ENCODE measurements around the gene ZC3H7B.
"Not testable (repeated sequence)": the region's sequence is repeated elsewhere in the genome, so short reads cannot be mapped to it uniquely, and the experiment has no call there.

ZC3H7B gene

GRCh38 chr22:41285820-41286638 lies 15.3 kb upstream of the ZC3H7B start, which contains the start of gene RANGAP1:
Gene RANGAP1 (minus strand): TSS chr22:41286187. CDS start chr22:41281044, 5,143 bp downstream.
- peak; percentile 90 to 97 (median 93) for DNase-seq (ENCODE audit: low read depth in 2 of 3, low spot score in 2 of 3)

GRCh38 chr22:41286639-41287091 lies 14.7 kb upstream of the ZC3H7B start:
- DNase-seq (ENCODE audit: low read depth in 2 of 3, low spot score in 2 of 3) = no peak

GRCh38 chr22:41288245-41288946 lies 12.9 kb upstream of the ZC3H7B start:
- no peak for DNase-seq (ENCODE audit: low read depth in 2 of 3, low spot score in 2 of 3)

GRCh38 chr22:41289671-41290070 lies 11.7 kb upstream of the ZC3H7B start:
- no peak for DNase-seq (ENCODE audit: low read depth in 2 of 3, low spot score in 2 of 3)

GRCh38 chr22:41290262-41291221 lies 10.8 kb upstream of the ZC3H7B start:
- DNase-seq (ENCODE audit: low read depth in 2 of 3, low spot score in 2 of 3) = no peak

GRCh38 chr22:41294816-41295215 lies 6.5 kb upstream of the ZC3H7B start:
- DNase-seq (ENCODE audit: low read depth in 2 of 3, low spot score in 2 of 3) = not testable (repeated sequence)

- no peak for DNase-seq (ENCODE audit: low read depth in 2 of 3, low spot score in 2 of 3)
Observed at GRCh38 chr22:41296826-41297667, 4.3 kb upstream of the ZC3H7B start.

- no peak for DNase-seq (ENCODE audit: low read depth in 2 of 3, low spot score in 2 of 3)
Observed at GRCh38 chr22:41300661-41301060, 664 bp upstream of the ZC3H7B start.

GRCh38 chr22:41302021-41302767 lies 869 bp downstream of the ZC3H7B start:
- DNase-seq (ENCODE audit: low read depth in 2 of 3, low spot score in 2 of 3) = no peak

- no peak for DNase-seq (ENCODE audit: low read depth in 2 of 3, low spot score in 2 of 3)
Observed at GRCh38 chr22:41302811-41303210, 1.5 kb downstream of the ZC3H7B start.

GRCh38 chr22:41305646-41306045 lies 4.3 kb downstream of the ZC3H7B start:
- DNase-seq (ENCODE audit: low read depth in 2 of 3, low spot score in 2 of 3) = no peak

- DNase-seq (ENCODE audit: low read depth in 2 of 3, low spot score in 2 of 3) = no peak
Observed at GRCh38 chr22:41308054-41308453, 6.7 kb downstream of the ZC3H7B start.

GRCh38 chr22:41308544-41308947 lies 7.2 kb downstream of the ZC3H7B start:
- no peak for DNase-seq (ENCODE audit: low read depth in 2 of 3, low spot score in 2 of 3)

GRCh38 chr22:41310336-41310735 lies 9.0 kb downstream of the ZC3H7B start:
- DNase-seq (ENCODE audit: low read depth in 2 of 3, low spot score in 2 of 3) = no peak

GRCh38 chr22:41311487-41311886 lies 10.2 kb downstream of the ZC3H7B start:
- no peak for DNase-seq (ENCODE audit: low read depth in 2 of 3, low spot score in 2 of 3)

- no peak for DNase-seq (ENCODE audit: low read depth in 2 of 3, low spot score in 2 of 3)
Observed at GRCh38 chr22:41314821-41315220, 13.5 kb downstream of the ZC3H7B start.

- DNase-seq (ENCODE audit: low read depth in 2 of 3, low spot score in 2 of 3) = no peak
Observed at GRCh38 chr22:41315586-41315985, 14.3 kb downstream of the ZC3H7B start.

GRCh38 chr22:41320416-41321240 lies 19.3 kb downstream of the ZC3H7B start:
- no peak for DNase-seq (ENCODE audit: low read depth in 2 of 3, low spot score in 2 of 3)
